ENCODE data around the gene TIMM13.
"Not testable (repeated sequence)": the region's sequence is repeated elsewhere in the genome, so short reads cannot be mapped to it uniquely, and the experiment has no call there.

DNA sequence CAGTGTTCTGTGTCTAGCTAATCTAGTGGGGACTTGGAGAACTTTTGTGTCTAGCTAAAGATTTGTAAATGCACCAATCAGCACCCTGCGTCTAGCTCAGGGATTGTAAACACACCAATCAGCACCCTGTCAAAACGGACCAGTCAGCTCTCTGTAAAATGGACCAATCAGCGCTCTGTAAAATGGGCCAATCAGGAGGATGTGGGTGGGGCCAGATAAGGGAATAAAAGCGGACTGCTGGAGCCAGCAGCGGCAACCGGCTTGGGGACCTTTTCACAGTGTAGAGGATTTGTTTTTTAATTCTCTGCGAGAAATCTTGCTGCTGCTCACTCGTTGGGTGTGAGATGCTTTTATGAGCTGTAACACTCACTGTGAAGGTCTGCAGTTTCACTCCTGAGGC, 34.5 kb downstream of the TIMM13 start:
- TF ChIP-seq, protein P1, sequence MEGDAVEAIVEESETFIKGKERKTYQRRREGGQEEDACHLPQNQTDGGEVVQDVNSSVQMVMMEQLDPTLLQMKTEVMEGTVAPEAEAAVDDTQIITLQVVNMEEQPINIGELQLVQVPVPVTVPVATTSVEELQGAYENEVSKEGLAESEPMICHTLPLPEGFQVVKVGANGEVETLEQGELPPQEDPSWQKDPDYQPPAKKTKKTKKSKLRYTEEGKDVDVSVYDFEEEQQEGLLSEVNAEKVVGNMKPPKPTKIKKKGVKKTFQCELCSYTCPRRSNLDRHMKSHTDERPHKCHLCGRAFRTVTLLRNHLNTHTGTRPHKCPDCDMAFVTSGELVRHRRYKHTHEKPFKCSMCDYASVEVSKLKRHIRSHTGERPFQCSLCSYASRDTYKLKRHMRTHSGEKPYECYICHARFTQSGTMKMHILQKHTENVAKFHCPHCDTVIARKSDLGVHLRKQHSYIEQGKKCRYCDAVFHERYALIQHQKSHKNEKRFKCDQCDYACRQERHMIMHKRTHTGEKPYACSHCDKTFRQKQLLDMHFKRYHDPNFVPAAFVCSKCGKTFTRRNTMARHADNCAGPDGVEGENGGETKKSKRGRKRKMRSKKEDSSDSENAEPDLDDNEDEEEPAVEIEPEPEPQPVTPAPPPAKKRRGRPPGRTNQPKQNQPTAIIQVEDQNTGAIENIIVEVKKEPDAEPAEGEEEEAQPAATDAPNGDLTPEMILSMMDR (IDR thresholded peaks at IDR 0.05; ENCODE audit: poor library complexity): not testable (repeated sequence)
- TF ChIP-seq EZH2 (IDR thresholded peaks at IDR 0.05; ENCODE audit: borderline replicate concordance); EZH2phosphoT487 (IDR thresholded peaks at IDR 0.05; ENCODE audit: low read depth, severe bottlenecking, unreplicated experiment): not testable (repeated sequence)

All from hepatocyte (in vitro differentiated cells).